Stimulated activated CD4-positive, alpha-beta T cell treated with anti-CD3 and anti-CD28 coated beads, TNF-alpha, amount 100 ng/mL, for 4 hours (primary cell): Measurements from ENCODE around the gene NHLH1.

Experiments used
- DNase-seq, 3 experiments: peaks; one replicate each; pipeline ENCODE4 v3.0.0-alpha.2; 2020; ENCODE audit warnings: low read depth in 3 of 3

NHLH1 gene

DNA sequence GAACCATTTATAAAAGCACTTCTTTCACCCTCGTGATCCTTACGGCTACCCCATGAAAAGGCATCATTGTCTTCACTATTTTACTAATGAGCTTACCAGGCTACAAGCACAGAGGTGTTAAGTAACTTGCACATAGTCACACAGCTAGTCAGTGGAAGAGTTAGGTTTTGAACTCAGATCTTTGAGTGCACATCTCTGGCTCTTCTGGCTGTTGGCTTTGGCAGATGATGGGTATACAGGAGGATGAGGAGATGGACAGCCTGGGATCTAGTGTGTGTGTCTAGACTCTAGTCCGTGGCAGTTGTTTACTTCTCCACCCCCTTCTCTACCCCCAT, 45.1 kb downstream of the NHLH1 start:
- DNase-seq, result no peak

DNA sequence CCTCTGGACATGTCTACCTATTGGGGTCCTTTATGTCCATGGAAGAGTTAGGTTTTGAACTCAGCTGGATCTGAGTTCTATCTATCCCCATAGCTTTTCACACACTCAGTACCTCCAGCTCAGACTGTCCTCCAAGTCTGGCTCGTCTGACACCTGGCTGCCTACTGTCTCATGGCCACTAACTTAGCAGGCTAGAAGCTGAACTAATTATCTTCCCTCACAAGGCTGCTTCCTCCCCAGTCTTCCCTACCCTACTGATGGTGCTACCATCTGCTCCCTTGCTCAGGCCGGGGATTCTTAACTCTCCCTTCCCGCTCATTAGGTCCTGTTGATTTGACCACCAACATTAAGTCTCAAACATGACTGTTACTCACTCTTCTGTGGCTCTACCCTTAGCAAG, 46.8 kb downstream of the NHLH1 start:
- DNase-seq, result no peak

DNA sequence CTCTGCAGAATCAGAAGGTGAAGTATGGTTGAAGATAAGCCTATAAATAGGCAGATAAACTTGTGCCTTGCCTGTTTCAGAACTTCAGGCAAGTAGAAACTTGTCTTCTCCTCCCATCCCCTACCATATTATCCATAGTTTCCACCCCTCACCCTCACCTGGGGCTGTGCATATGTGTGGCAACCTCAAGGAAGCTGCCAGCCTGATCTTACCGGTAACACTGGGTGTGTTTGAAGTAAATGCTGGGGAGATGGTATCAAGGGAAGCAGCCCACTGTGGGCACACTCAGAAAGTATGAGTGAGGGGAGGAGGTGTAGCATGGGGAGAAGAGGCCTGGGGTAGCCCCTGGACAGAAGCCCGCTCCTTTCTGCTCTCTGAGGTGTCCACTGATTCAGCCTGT, 48.0 kb downstream of the NHLH1 start:
- no peak for DNase-seq

DNA sequence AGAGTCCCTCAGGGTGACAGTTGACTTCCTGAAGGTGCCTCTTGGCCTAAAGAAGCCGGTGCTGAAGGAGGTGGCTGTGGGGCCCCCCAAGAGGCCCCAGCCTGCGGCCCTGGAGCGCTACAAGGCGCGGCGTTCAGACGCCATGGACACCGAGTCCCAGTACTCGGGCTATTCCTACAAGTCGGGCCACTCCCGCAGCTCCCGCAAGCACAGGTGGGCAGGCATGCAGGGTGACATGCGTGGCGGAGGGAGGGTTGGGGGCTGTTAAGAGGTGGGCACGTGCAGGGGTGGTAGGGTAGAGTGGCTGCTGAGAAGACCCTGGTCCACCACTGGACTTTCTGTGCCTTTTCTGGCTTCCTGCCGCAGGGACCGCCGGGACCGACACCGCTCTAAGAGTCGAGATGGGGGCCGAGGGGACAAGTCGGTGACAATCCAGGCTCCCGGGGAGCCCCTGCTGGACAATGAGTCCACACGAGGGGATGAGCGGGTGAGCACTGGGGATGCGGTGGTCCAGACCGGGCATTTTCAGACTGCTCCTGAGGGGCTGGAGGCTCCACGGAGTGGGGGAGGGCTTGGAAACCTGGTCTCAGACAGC, 48.9 kb downstream of the NHLH1 start:
- DNase-seq, result no peak

DNA sequence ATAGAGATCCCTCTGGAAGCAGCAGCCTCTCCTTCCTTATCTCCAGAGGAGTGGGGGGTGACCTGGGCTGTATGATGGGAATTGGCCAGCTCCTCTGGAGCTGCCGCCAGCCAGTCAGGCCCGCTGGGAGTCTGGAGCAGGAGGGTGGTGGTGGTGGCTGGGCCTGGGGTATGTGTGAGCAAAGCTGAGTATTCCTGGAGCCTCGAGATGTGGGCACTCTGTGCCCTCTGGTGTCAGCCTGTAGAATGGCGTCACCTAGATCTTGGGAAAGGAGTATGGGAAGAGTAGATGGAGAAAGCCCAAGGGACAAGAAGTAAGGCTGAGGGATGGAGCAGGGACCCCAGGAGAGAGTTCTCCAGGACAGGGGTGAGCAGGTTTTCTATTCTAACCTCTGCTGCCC, 49.5 kb downstream of the NHLH1 start:
- DNase-seq, result no peak

DNA sequence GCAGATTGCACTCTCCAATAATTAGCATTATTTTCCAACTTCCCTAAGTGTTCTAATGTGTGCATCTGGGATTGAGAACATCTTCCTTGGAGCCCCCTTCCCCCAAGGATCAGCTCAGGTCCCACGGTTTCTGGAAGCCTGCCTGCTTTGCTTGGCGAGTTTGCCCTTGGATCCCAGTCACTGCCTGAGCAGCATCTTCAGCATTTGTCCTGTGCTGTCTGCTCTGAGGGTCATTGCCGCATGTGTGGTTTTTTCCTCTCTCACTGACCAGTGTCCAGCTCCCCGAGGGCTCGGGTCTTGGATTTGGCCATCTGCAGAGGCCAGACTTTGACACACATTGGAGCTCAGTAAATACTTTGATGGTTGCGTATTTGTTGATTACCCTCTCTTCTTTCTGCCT, 51.6 kb downstream of the NHLH1 start:
- no peak for DNase-seq

DNA sequence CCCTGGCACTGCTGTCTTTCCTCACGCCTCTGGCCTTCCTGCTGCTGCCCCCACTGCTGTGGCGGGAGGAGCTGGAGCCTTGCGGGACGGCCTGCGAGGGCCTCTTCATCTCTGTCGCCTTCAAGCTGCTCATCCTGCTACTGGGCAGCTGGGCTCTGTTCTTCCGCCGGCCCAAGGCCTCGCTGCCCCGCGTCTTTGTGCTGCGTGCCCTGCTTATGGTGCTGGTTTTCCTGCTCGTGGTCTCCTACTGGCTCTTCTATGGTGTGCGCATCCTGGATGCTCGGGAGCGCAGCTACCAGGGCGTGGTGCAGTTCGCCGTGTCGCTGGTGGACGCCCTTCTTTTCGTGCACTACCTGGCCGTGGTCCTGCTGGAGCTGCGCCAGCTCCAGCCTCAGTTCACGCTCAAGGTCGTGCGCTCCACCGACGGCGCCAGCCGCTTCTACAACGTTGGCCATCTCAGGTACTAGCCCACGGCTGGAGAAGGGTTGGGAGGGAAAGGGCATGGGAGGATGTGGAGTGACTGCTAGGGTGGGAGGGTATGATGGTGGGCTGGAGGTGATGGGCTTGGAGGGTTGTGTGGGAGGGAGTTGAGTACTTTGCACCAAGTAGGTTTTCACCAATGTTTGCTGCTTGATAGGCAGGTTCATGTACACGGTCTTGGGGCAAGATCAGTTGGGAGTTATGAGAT, 52.4 kb downstream of the NHLH1 start:
- no peak for DNase-seq

DNA sequence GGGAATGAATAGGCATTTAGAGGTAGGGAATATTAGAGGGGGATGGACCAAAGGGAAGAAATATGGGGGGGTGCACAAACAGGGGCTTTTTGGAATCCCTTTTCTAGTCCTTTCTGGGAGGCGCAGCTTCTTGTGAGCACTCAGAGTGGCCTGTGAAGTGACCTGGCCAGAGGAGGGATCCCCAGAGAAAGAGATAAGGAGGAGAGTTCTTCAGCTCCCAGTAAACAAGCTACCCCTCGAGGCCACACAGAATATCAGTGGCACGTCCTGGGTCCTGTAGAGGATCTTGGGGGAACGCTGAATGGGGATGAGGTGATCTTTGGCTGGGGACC, 52.9 kb downstream of the NHLH1 start:
- DNase-seq, result no peak

DNA sequence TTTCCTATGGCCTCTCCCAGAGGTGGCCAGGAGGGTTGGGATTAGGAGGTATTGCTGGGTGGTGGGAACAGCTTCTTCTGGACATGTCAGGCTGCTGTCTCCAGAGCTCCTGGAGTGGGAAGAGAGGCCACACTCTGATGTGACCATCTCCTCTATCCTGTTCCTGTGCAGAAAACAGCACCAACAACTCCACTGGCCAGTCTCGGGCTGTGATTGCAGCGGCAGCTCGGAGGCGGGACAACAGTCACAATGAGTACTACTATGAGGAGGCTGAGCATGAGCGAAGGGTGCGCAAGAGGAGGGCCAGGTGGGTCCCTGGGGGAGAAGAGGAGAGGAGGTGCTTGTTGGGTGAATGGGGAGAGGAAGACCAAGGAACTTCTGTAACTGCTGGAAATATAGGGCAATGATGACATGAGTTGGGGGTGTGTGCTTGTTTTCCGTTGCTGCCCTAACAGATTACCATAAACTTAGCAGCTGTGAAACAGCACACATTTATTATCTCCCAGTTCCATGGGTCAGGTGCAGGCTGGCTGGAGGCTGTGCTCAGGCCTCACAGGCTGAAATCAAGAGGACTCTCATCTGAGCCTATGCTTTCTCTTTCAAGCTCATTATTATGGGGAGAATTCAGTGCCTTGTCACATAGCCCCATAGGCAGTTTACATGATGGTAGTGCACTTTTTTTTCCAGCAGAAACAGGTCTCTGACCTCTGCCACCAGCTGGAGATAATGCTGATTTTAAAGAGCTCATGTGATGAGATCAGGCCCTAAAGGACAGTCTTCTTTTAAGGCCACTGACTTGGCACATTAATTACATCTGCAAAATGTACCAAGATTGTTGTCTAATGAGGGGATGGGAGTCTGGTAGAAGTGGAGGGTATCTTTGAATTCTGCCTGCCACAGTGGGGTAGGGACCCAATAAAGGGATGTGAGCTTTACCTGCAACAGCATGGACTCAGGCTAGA, 54.3 kb downstream of the NHLH1 start:
- DNase-seq, result no peak

DNA sequence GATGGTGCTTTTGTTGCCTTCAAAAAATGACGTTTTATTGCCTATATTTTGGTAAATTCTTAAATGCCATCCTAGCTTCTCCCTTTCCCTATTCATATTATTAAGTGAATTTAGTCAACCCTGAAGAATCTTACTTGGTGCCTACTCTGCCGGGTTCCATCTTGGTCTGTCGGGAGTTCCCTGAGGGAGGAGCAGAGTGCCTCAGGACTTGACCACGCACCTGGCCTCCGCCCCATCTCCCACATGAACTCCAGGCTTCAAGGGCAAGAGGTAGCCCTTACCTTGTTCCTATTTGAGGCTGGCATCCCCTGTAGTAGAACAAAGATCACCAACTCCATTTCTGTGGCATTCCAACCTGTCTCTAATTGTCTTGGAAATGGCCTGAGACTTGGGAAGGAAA, 55.0 kb downstream of the NHLH1 start:
- no peak for DNase-seq
